OCI-LY3 (cell line): ENCODE measurements around the gene DENND1A.

Experiments used
- CTCF ChIP-seq: fragments of 200-600, 300-600 bp; sonication (generic); IDR thresholded peaks from 2 replicates; pipeline ENCODE4 v1.5.1; 2014; ENCODE audit warnings: antibody characterized with exemption, low read length, low read depth
- EZH2phosphoT487 ChIP-seq: fragments of 200-600 bp; shearing (Covaris generic); IDR thresholded peaks from 2 replicates; pipeline ENCODE4 v1.6.1; 2018; ENCODE audit warnings: antibody characterized with exemption, mixed run types, low read depth

GRCh38 chr9:123651273-123651672 is 278.7 kb downstream of the DENND1A start:
- no peak for TF ChIP-seq CTCF
- no peak for TF ChIP-seq EZH2phosphoT487
